Measurements from ENCODE around the gene WIPF3.

WIPF3 gene

DNA sequence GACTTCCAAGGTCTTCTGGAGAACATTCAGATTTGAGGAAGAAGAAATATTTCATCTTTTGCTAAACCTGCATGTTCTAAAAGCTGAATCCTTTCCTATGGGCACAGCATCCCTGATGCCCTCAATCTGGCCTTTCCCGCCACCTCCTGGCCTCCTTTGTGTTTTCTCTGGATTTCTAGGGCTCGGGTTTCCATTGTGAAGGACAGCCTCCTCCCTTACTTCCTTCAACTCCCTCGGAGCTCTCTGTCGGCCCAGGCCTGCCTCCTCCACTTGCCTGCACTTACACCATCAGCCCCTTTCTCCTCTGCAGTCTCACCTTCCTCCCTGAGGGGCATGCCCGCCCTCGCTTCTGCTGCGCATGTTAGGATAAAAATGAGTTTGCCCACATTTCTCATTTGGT is 75.4 kb downstream of the WIPF3 start:
- TF ChIP-seq, protein P1, sequence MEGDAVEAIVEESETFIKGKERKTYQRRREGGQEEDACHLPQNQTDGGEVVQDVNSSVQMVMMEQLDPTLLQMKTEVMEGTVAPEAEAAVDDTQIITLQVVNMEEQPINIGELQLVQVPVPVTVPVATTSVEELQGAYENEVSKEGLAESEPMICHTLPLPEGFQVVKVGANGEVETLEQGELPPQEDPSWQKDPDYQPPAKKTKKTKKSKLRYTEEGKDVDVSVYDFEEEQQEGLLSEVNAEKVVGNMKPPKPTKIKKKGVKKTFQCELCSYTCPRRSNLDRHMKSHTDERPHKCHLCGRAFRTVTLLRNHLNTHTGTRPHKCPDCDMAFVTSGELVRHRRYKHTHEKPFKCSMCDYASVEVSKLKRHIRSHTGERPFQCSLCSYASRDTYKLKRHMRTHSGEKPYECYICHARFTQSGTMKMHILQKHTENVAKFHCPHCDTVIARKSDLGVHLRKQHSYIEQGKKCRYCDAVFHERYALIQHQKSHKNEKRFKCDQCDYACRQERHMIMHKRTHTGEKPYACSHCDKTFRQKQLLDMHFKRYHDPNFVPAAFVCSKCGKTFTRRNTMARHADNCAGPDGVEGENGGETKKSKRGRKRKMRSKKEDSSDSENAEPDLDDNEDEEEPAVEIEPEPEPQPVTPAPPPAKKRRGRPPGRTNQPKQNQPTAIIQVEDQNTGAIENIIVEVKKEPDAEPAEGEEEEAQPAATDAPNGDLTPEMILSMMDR (IDR thresholded peaks at IDR 0.05; ENCODE audit: control insufficient read depth, extremely low read depth, insufficient read depth), result no peak
- DNase-seq (ENCODE audit: low read depth), result no peak
- H3K4me3 ChIP-seq (ENCODE audit: low read depth, low read length), result no peak overlapping the region

DNA sequence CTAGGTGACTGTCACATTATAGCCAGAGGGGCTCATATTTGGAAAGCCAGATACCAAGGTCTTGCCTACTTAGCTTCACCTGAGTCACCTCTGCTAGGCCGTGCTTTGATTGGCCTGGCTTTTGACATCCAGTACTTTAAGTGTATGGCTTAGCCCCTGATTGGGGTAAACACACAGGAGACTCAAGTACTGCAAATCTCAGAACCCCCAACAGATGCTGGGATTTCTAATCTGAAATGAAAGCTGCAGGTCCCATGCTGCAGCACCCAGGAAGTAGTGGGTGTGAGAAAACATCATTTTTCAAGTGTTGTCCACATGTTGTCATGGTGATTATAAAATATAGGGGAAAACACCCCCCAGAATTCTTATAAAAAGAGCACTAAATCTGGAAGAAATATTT is 76.2 kb downstream of the WIPF3 start:
- TF ChIP-seq, protein P1 (IDR thresholded peaks at IDR 0.05; ENCODE audit: control insufficient read depth, extremely low read depth, insufficient read depth), result no peak
- DNase-seq (ENCODE audit: low read depth), result no peak

DNA sequence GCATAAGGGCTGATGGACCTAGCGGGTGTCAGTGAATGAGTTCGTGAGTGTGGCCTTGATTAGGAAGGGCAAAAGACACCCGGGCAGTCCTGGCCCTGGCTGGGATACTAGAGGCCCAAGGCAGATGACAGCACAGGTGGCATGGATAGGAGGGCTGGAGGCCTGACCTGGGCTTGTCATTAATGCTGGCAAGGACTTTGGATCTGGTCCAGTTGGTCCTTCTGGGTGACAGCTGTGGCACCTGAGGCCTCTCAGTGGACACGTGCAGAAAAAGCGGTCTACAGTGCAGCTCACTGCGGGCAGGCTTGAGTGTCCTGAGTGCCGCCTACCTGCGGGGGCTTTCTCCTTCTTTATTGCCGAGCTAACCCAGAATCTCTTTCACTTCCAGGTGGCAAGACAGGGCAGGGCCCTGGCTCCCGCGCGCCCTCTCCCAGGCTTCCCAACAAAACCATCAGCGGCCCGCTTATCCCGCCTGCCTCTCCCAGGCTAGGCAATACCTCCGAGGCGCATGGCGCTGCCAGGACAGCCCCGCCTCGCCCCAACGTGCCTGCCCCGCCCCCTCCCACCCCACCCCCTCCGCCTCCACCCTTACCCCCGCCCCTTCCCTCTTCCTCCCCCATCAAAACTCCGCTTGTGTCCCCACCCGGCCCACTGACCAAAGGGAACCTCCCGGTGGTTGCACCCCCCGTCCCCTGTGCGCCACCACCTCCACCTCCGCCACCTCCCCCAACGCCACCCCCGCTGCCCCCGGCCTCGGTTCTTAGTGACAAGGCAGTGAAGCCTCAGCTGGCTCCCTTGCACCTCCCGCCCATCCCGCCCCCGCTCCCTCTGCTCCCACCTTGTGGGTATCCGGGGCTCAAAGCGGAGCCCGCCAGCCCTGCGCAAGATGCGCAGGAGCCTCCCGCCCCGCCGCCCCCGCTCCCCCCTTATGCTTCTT is 77.4 kb downstream of the WIPF3 start:
- TF ChIP-seq, protein P1 (IDR thresholded peaks at IDR 0.05; ENCODE audit: control insufficient read depth, extremely low read depth, insufficient read depth), result no peak
- no peak for DNase-seq (ENCODE audit: low read depth)
- no peak overlapping the region for H3K4me3 ChIP-seq (ENCODE audit: low read depth, low read length)

More for the DNA sequence above, 76.2 kb downstream of the WIPF3 start:
- H3K4me3 ChIP-seq (ENCODE audit: low read depth, low read length), result no peak overlapping the region

DNA sequence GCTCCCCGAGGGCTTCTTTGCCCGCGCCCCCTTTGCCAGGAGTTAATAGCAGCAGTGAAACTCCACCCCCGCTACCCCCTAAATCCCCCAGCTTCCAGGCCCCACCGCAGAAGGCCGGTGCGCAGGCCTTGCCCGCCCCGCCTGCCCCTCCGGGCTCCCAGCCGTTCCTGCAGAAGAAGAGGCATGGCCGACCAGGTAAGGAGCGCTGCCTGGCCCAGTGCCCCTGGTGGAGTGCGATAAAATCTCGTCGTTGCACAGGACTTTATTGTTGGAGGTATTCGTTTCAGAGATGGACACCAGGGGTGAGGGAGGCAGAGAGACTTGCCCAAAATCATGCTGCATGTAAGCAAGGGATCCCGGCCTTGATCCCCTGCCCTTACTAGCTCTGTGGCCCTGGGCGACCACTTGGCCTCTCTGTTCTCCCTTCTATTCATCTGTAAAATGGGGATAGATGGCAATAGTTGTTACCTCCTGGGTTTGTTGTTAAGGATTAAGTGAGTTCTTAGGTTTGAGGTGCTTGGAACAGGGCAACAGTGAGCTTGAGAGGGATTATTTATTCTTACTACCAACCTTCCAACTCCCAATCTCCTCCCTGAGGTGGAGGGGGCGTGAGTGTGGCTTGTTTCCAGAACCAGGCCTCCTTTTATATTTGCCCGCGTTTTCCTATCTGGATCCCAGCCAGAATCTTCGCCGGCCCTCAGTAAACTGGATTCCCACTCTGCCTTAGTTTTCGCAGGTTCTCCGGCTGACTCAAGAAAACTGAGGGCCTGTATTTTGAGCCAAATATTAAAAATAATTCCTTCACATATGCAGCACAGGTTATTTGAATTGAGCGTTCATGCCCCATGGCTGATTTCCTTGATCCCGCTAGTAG is 78.3 kb downstream of the WIPF3 start:
- no peak overlapping the region for H3K4me3 ChIP-seq (ENCODE audit: low read depth, low read length)
- TF ChIP-seq, protein P1 (IDR thresholded peaks at IDR 0.05; ENCODE audit: control insufficient read depth, extremely low read depth, insufficient read depth), result no peak
- no peak for DNase-seq (ENCODE audit: low read depth)

DNA sequence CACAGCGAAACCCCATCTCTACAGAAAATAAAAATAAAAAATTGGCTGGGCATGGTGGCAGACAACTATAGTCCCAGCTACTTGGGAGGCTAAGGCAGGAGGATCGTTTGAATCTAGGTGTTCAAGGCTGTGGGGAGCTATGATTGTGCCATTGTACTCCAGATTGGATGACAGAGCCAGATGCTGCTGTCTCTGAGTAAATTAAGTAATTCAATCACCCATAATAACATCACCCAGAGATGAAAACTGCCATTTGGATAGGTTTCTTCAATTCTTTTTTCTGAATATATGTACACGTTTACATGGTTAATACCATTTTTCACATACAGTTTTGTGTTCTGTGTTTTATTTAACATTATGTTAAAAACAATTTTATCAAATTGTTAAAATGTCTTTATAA is 79.3 kb downstream of the WIPF3 start:
- H3K4me3 ChIP-seq (ENCODE audit: low read depth, low read length), result no peak overlapping the region
- TF ChIP-seq, protein P1 (IDR thresholded peaks at IDR 0.05; ENCODE audit: control insufficient read depth, extremely low read depth, insufficient read depth), result no peak
- DNase-seq (ENCODE audit: low read depth), result no peak

DNA sequence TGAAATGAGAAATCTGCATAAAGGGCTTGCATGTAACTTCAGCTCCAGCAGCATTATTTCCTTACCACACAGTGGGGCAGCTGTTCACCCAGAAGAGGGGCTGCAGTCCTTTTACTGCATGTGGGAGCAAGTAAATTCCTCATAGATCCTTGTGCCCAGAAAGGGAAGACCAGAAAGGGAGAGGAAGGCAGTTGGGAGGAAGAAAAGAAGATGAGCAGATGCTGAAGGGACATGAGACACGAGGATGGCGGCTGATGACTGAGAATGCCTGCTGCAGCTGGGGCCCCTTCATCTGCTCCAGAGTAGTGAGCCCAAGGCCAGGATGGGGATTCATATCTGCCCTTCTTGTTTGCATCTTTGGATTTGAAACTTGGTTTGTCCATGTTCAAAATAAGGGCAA is 80.5 kb downstream of the WIPF3 start:
- TF ChIP-seq, protein P1 (IDR thresholded peaks at IDR 0.05; ENCODE audit: control insufficient read depth, extremely low read depth, insufficient read depth), result no peak
- no peak for DNase-seq (ENCODE audit: low read depth)
- H3K4me3 ChIP-seq (ENCODE audit: low read depth, low read length), result no peak overlapping the region
